Type B pancreatic cell (in vitro differentiated cells): ENCODE results near the gene NUB1. TPM values are rescaled to one million over a fixed set of nuclear protein-coding genes. Genes with fewer than 3 reads are reported as not detected.

ENCODE experiments used
- DNase-seq: peaks from one replicate; pipeline ENCODE4 v3.0.0; 2021; ENCODE audit warnings: mixed read lengths; ENCODE audit not compliant: unreplicated experiment; ENCODE audit errors: extremely low spot score
- H3K27ac Mint-ChIP-seq: 2 replicates; pipeline ENCODE4 v1.8.0; 2021; ENCODE audit warnings: mild to moderate bottlenecking, mixed read lengths
- H3K27me3 Mint-ChIP-seq: 2 replicates; pipeline ENCODE4 v1.8.0; 2021; ENCODE audit warnings: mixed read lengths
- H3K36me3 Mint-ChIP-seq: 2 replicates; pipeline ENCODE4 v1.8.0; 2021; ENCODE audit warnings: mixed read lengths
- H3K4me1 Mint-ChIP-seq: one replicate; pipeline ENCODE4 v1.8.0; 2021; ENCODE audit warnings: mixed read lengths; ENCODE audit not compliant: unreplicated experiment
- H3K4me3 Mint-ChIP-seq: 2 replicates; pipeline ENCODE4 v1.8.0; 2021; ENCODE audit warnings: mild to moderate bottlenecking, mixed read lengths
- H3K9me3 Mint-ChIP-seq: 2 replicates; pipeline ENCODE4 v1.8.0; 2021; ENCODE audit warnings: mixed read lengths
- total RNA-seq: library from RNA; stranded (reverse); gene quantifications from 2 replicates; pipeline ENCODE4 v1.2.1, GENCODE V29; 2021; ENCODE audit warnings: low replicate concordance
- TF ChIP-seq, protein P1 (sequence below): fragments of 200-600 bp; sonication (generic); conservative IDR thresholded peaks from 2 replicates; pipeline ENCODE4 v1.5.0; 2021; ENCODE audit warnings: antibody characterized with exemption, mild to moderate bottlenecking

NUB1 gene
- total RNA-seq, 1 donor from 2014 or later = 54.3 TPM

DNA sequence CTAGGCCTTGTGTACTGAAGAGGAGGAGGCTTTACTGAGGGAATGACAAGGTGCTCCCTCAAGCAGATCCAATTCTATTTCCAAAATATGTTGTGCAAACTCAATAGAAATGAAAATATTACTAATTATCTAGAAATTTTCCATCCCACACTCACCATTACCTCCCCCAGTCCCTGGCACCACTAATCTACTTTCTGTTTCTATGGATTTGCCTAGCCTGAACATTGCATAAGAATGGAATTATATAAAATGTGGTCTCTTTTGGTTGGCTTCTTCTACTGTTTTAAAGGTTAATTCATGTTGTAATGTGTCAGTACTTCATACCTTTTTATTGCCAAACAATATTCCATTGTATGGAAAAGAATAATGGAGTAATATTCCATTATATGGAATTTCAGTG is 18.7 kb upstream of the NUB1 start:
- Mint-ChIP-seq H3K4me3 (no peak overlapping the region), H3K27me3 (peaks cover 19% of the 10 kb centered on the region), H3K27ac (no peak overlapping the region), H3K4me1 (no peaks in the 10 kb centered on the region), H3K36me3 (no peaks in the 10 kb centered on the region), H3K9me3 (peaks cover 5% of the 10 kb centered on the region)
- DNase-seq = no peak
- TF ChIP-seq, protein P1, sequence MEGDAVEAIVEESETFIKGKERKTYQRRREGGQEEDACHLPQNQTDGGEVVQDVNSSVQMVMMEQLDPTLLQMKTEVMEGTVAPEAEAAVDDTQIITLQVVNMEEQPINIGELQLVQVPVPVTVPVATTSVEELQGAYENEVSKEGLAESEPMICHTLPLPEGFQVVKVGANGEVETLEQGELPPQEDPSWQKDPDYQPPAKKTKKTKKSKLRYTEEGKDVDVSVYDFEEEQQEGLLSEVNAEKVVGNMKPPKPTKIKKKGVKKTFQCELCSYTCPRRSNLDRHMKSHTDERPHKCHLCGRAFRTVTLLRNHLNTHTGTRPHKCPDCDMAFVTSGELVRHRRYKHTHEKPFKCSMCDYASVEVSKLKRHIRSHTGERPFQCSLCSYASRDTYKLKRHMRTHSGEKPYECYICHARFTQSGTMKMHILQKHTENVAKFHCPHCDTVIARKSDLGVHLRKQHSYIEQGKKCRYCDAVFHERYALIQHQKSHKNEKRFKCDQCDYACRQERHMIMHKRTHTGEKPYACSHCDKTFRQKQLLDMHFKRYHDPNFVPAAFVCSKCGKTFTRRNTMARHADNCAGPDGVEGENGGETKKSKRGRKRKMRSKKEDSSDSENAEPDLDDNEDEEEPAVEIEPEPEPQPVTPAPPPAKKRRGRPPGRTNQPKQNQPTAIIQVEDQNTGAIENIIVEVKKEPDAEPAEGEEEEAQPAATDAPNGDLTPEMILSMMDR = no peak

DNA sequence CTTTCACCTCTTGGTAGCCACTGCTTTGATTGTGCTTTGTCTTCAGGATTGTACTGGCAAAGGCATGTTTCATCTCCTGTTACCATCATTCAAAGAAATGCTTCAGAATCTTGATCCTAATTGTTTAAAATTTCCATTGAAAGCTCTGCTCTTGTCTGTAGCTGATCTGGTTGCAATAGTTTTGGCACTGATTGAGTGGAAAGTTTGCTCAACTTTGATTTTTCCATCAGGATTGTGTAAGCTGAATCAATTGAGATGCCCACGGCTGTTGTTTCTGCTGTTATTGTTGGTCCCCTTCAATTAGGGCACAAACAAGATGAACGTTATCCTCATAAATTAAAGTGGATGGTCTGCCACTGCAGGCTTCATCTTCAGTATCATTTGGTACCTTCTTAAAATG is 14.6 kb upstream of the NUB1 start:
- H3K9me3 Mint-ChIP-seq = no peaks in the 10 kb centered on the region
- H3K4me3 Mint-ChIP-seq = no peak overlapping the region
- peaks cover 16% of the 10 kb centered on the region for H3K27me3 Mint-ChIP-seq
- no peak overlapping the region for H3K27ac Mint-ChIP-seq
- DNase-seq = no peak
- no peaks in the 10 kb centered on the region for H3K4me1 Mint-ChIP-seq
- no peaks in the 10 kb centered on the region for H3K36me3 Mint-ChIP-seq
- TF ChIP-seq, protein P1 = no peak

DNA sequence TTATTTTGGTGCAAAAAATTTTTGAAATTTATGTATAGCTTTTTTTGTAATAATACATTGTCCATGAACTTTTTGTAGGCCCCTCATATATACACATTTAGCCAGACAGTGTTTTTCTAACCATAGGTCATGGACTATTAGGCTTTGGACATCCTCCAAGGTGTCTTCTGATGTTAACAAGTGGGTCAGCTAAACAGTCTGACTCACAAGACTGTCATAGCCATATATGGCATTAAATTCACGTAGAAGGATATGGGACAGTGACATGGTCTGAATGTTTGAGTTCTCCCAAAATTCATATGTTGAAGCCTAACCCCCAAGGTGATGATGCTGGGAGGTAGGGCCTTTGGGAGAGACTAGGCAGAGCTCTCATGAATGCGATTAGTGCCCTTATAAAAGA is 14.0 kb upstream of the NUB1 start:
- Mint-ChIP-seq H3K27me3 (peaks cover 16% of the 10 kb centered on the region), H3K36me3 (no peaks in the 10 kb centered on the region), H3K27ac (no peak overlapping the region), H3K9me3 (no peaks in the 10 kb centered on the region), H3K4me3 (no peak overlapping the region), H3K4me1 (no peaks in the 10 kb centered on the region)
- TF ChIP-seq, protein P1 = no peak
- no peak for DNase-seq

DNA sequence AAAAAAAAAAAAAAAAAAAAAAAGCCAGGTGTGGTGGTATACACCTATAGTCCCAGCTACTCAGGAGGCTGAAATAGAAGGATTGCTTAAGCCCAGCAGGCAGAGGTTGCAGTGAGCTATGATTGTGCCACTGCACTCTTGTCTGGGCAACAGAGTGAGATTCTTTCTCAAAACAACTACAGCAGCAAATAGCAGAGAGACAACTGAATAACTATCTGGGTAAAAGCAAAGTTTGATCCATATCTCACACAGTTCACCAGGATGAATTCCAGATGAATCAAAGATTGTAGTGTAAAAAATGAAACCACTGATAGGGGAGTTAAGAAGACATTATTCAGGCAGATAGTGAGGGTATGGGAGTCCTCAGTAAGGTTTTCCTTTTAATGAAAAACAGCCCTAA is 11.4 kb upstream of the NUB1 start:
- H3K4me3 Mint-ChIP-seq = no peak overlapping the region
- peaks cover 10% of the 10 kb centered on the region for H3K27me3 Mint-ChIP-seq
- H3K36me3 Mint-ChIP-seq = no peaks in the 10 kb centered on the region
- H3K27ac Mint-ChIP-seq = no peak overlapping the region
- DNase-seq = no peak
- TF ChIP-seq, protein P1 = no peak
- no peaks in the 10 kb centered on the region for H3K9me3 Mint-ChIP-seq
- H3K4me1 Mint-ChIP-seq = no peaks in the 10 kb centered on the region

DNA sequence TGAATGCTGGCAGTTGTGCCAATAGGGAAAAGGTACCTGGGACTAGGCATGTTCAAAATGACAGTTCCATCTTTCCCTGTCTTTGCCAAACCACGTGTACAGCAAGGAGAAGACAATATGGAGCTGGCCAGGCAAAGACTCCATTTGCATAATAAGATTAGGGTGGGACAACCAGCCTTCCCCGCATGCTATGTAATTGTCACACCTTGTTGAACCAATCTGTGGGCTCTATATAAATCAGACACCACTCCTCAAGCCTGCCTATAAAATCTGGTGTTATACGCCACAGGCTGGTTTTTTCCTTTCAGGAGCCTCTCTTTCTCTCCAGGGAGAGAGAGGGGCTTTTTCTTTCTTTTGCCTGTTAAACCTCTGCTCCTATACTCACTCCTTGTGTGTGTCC is 11.0 kb upstream of the NUB1 start:
- no peak for DNase-seq
- peaks cover 8% of the 10 kb centered on the region for H3K27me3 Mint-ChIP-seq
- TF ChIP-seq, protein P1 = no peak
- H3K36me3 Mint-ChIP-seq = no peaks in the 10 kb centered on the region
- no peaks in the 10 kb centered on the region for H3K9me3 Mint-ChIP-seq
- no peak overlapping the region for H3K27ac Mint-ChIP-seq
- H3K4me1 Mint-ChIP-seq = no peaks in the 10 kb centered on the region
- H3K4me3 Mint-ChIP-seq = no peak overlapping the region

DNA sequence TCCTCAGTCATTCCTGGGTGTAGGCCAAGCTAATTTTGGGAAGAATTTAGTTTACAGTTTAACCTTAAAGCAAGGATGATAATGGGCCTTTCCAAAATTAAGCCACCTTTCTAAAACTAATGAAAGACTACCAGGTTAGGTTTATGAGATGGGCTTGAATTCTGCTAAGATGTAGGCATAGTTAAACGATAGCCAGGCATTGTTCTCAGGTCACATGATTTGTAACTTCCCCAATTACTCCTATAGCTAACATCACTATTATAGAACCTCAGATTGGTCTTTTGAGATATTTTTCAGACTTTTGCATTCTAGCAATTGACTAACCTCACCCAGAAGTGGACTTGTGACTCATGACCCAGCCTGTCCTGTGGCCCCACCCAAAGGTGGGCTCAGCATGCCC is 7.0 kb upstream of the NUB1 start:
- Mint-ChIP-seq H3K36me3 (no peaks in the 10 kb centered on the region), H3K27ac (no peak overlapping the region), H3K4me1 (no peaks in the 10 kb centered on the region), H3K4me3 (no peak overlapping the region), H3K9me3 (no peaks in the 10 kb centered on the region), H3K27me3 (peaks cover 4% of the 10 kb centered on the region)
- DNase-seq = no peak
- TF ChIP-seq, protein P1 = no peak
